Neuron (in vitro differentiated cells): ENCODE data around the gene PATJ.

Experiments
- H2AFZ ChIP-seq: one replicate; pipeline ENCODE4 v1.6.1; 2013; ENCODE audit warnings: low read depth, mild to moderate bottlenecking, inconsistent platforms, low read length, moderate library complexity
- H3K27me3 ChIP-seq: one replicate; pipeline ENCODE4 v1.6.1; 2013; ENCODE audit warnings: low read length; ENCODE audit not compliant: insufficient read depth
- H3K36me3 ChIP-seq: one replicate; pipeline ENCODE4 v1.6.1; 2013; ENCODE audit warnings: low read length; ENCODE audit not compliant: insufficient read depth
- H3K4me1 ChIP-seq: one replicate; pipeline ENCODE4 v1.6.1; 2013; ENCODE audit warnings: low read length; ENCODE audit not compliant: insufficient read depth
- H3K4me3 ChIP-seq: 2 replicates; pipeline ENCODE4 v1.5.1; 2013; ENCODE audit warnings: mild to moderate bottlenecking, low read length, moderate library complexity
- H3K9me3 ChIP-seq: one replicate; pipeline ENCODE4 v1.6.1; 2013; ENCODE audit warnings: low read length

Gene PATJ

GRCh38 chr1:62077821-62078220, 335.5 kb downstream of the PATJ start:
- H3K4me1 ChIP-seq: no peaks in the 10 kb centered on the region

GRCh38 chr1:62082456-62083363, 340.4 kb downstream of the PATJ start:
- H3K27me3 ChIP-seq: no peaks in the 10 kb centered on the region
- no peak overlapping the region for H3K4me3 ChIP-seq
- H3K36me3 ChIP-seq: no peaks in the 10 kb centered on the region
- no peak overlapping the region for H2AFZ ChIP-seq
- no peaks in the 10 kb centered on the region for H3K4me1 ChIP-seq
- no peaks in the 10 kb centered on the region for H3K9me3 ChIP-seq

More at GRCh38 chr1:62077821-62078220, 335.5 kb downstream of the PATJ start:
- Histone ChIP-seq H3K27me3 (no peaks in the 10 kb centered on the region), H3K4me3 (no peak overlapping the region), H3K36me3 (no peaks in the 10 kb centered on the region), H2AFZ (no peak overlapping the region), H3K9me3 (no peaks in the 10 kb centered on the region)

GRCh38 chr1:62084310-62084890, 342.1 kb downstream of the PATJ start:
- Histone ChIP-seq H3K9me3 (no peaks in the 10 kb centered on the region), H3K27me3 (no peaks in the 10 kb centered on the region), H3K36me3 (no peaks in the 10 kb centered on the region), H3K4me1 (no peaks in the 10 kb centered on the region), H2AFZ (no peak overlapping the region), H3K4me3 (no peak overlapping the region)

GRCh38 chr1:62088439-62088838, 346.2 kb downstream of the PATJ start:
- Histone ChIP-seq H3K9me3 (no peaks in the 10 kb centered on the region), H3K4me3 (no peak overlapping the region), H3K27me3 (no peaks in the 10 kb centered on the region), H3K4me1 (no peaks in the 10 kb centered on the region), H3K36me3 (no peaks in the 10 kb centered on the region), H2AFZ (no peak overlapping the region)

GRCh38 chr1:62089570-62089969, 347.3 kb downstream of the PATJ start:
- H3K27me3 ChIP-seq: no peaks in the 10 kb centered on the region
- H3K36me3 ChIP-seq: no peaks in the 10 kb centered on the region
- no peak overlapping the region for H3K4me3 ChIP-seq
- H3K9me3 ChIP-seq: no peaks in the 10 kb centered on the region
- no peak overlapping the region for H2AFZ ChIP-seq
- no peaks in the 10 kb centered on the region for H3K4me1 ChIP-seq

GRCh38 chr1:62090016-62090415, 347.7 kb downstream of the PATJ start:
- H3K4me1 ChIP-seq: no peaks in the 10 kb centered on the region
- H3K27me3 ChIP-seq: no peaks in the 10 kb centered on the region
- no peak overlapping the region for H3K4me3 ChIP-seq
- no peaks in the 10 kb centered on the region for H3K36me3 ChIP-seq
- no peak overlapping the region for H2AFZ ChIP-seq
- H3K9me3 ChIP-seq: no peaks in the 10 kb centered on the region

GRCh38 chr1:62092110-62092509, 349.8 kb downstream of the PATJ start:
- H2AFZ ChIP-seq: no peak overlapping the region
- H3K4me1 ChIP-seq: no peaks in the 10 kb centered on the region
- no peaks in the 10 kb centered on the region for H3K9me3 ChIP-seq
- H3K4me3 ChIP-seq: no peak overlapping the region
- H3K27me3 ChIP-seq: no peaks in the 10 kb centered on the region
- H3K36me3 ChIP-seq: no peaks in the 10 kb centered on the region

- no peaks in the 10 kb centered on the region for H3K9me3 ChIP-seq
- H3K4me1 ChIP-seq: no peaks in the 10 kb centered on the region
- no peaks in the 10 kb centered on the region for H3K36me3 ChIP-seq
- H3K27me3 ChIP-seq: no peaks in the 10 kb centered on the region
- H3K4me3 ChIP-seq: no peak overlapping the region
- H2AFZ ChIP-seq: no peak overlapping the region
Measured at GRCh38 chr1:62093261-62093660, 351.0 kb downstream of the PATJ start.

- no peak overlapping the region for H2AFZ ChIP-seq
- no peaks in the 10 kb centered on the region for H3K4me1 ChIP-seq
- H3K9me3 ChIP-seq: no peaks in the 10 kb centered on the region
- no peak overlapping the region for H3K4me3 ChIP-seq
- H3K36me3 ChIP-seq: no peaks in the 10 kb centered on the region
- no peaks in the 10 kb centered on the region for H3K27me3 ChIP-seq
Measured at GRCh38 chr1:62097464-62097863, 355.2 kb downstream of the PATJ start.

- H3K27me3 ChIP-seq: no peaks in the 10 kb centered on the region
- no peaks in the 10 kb centered on the region for H3K9me3 ChIP-seq
- H3K4me3 ChIP-seq: no peak overlapping the region
- no peaks in the 10 kb centered on the region for H3K36me3 ChIP-seq
- H3K4me1 ChIP-seq: no peaks in the 10 kb centered on the region
- no peak overlapping the region for H2AFZ ChIP-seq
Measured at GRCh38 chr1:62100442-62100841, 358.2 kb downstream of the PATJ start.

- Histone ChIP-seq H3K36me3 (no peaks in the 10 kb centered on the region), H3K9me3 (no peaks in the 10 kb centered on the region), H2AFZ (no peak overlapping the region), H3K4me1 (no peaks in the 10 kb centered on the region), H3K27me3 (no peaks in the 10 kb centered on the region), H3K4me3 (no peak overlapping the region)
Measured at GRCh38 chr1:62103846-62104245, 361.6 kb downstream of the PATJ start.

GRCh38 chr1:62107923-62108322, 365.6 kb downstream of the PATJ start:
- Histone ChIP-seq H3K9me3 (no peaks in the 10 kb centered on the region), H3K27me3 (no peaks in the 10 kb centered on the region), H3K36me3 (no peaks in the 10 kb centered on the region), H3K4me3 (no peak overlapping the region), H2AFZ (no peak overlapping the region), H3K4me1 (no peaks in the 10 kb centered on the region)

GRCh38 chr1:62109124-62109523, 366.8 kb downstream of the PATJ start:
- H3K9me3 ChIP-seq: no peaks in the 10 kb centered on the region
- H3K4me1 ChIP-seq: no peaks in the 10 kb centered on the region
- H3K4me3 ChIP-seq: no peak overlapping the region
- no peaks in the 10 kb centered on the region for H3K36me3 ChIP-seq
- H3K27me3 ChIP-seq: no peaks in the 10 kb centered on the region
- no peak overlapping the region for H2AFZ ChIP-seq
